ENCODE data around the gene MCC. TPM values are rescaled to one million over a fixed set of nuclear protein-coding genes. Genes with fewer than 3 reads are reported as not detected.

The MCC gene
- total and polyA plus RNA-seq, 2 donors from 2014 or later, result 2.4 to 20.6 TPM

GRCh38 chr5:113063927-113064326 lies 424.3 kb downstream of the MCC start:
- H3K27me3 ChIP-seq (ENCODE audit: control insufficient read depth, insufficient read depth, low read length), result no peaks in the 10 kb centered on the region
- intact Hi-C loops (cut with DNase I), result no loop called here
- DNase-seq (peak in 1 of 5 donors; percentile 26), FAIRE-seq (no peak)
- no peaks in the 10 kb centered on the region for H3K9me3 ChIP-seq (ENCODE audit: control insufficient read depth in 2 of 3, insufficient read depth in 1 of 3, low read length in 3 of 3)
- H3K27ac ChIP-seq (ENCODE audit: low read depth in 2 of 2, low read length in 2 of 2), result no peak overlapping the region
- peaks cover 0 to 4% (median 4%) of the 10 kb centered on the region in 3 donors for H3K36me3 ChIP-seq (ENCODE audit: control insufficient read depth in 2 of 3, insufficient read depth in 3 of 3, low read length in 3 of 3)
- no peak overlapping the region for H3K4me3 ChIP-seq (ENCODE audit: low read length in 3 of 3)
- TF ChIP-seq CTCF (IDR thresholded peaks at IDR 0.05; ENCODE audit: borderline replicate concordance, extremely low read depth, insufficient read depth), result no peak
- H3K9ac ChIP-seq (ENCODE audit: low read length in 3 of 3), result no peak overlapping the region
- peaks cover 0 to 9% (median 0%) of the 10 kb centered on the region in 3 donors for H3K4me1 ChIP-seq (ENCODE audit: control insufficient read depth in 2 of 3, insufficient read depth in 2 of 3, low read depth in 1 of 3, low read length in 3 of 3)

DNA sequence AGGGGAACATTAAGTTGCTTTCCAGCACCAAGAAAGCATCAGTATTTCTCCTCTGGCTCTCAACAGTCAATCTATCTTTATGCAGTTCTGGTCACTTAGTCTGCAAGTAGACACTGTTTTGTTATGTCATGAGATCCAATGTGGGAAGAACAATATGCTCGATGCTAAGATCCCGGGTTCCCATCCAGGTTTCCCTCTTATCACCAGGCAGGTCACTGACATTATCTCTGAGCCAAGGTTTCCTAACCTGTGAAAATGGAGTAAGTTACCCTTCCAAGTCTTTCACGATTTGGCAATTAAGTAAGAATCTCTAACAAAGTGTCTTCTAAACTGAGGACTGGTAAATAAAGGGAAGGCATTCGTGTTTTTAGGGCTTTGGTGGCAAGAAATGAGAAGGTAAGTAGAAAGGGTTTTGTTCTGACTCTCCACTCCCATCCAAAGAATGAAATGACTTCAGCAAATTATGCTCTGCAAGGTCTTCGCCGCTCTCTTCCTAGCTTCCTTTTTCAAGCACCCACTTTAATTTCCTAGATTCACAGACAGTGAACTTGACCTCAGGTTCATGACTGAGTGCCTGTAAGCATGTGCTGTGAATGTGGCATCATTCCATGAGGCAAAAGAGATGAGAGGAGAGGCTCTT lies 425.3 kb downstream of the MCC start:
- H3K9ac ChIP-seq (ENCODE audit: low read length in 3 of 3), result no peak overlapping the region
- no peak for FAIRE-seq

GRCh38 chr5:113061846-113062780 lies 426.1 kb downstream of the MCC start:
- Histone ChIP-seq H3K27me3 (ENCODE audit: control insufficient read depth, insufficient read depth, low read length) (no peaks in the 10 kb centered on the region), H3K9me3 (ENCODE audit: control insufficient read depth in 2 of 3, insufficient read depth in 1 of 3, low read length in 3 of 3) (no peaks in the 10 kb centered on the region), H3K27ac (ENCODE audit: low read depth in 2 of 2, low read length in 2 of 2) (no peak overlapping the region), H3K4me3 (ENCODE audit: low read length in 3 of 3) (no peak overlapping the region), H3K4me1 (ENCODE audit: control insufficient read depth in 2 of 3, insufficient read depth in 2 of 3, low read depth in 1 of 3, low read length in 3 of 3) (peaks cover 0 to 9% (median 0%) of the 10 kb centered on the region in 3 donors), H3K9ac (ENCODE audit: low read length in 3 of 3) (no peak overlapping the region), H3K36me3 (ENCODE audit: control insufficient read depth in 2 of 3, insufficient read depth in 3 of 3, low read length in 3 of 3) (peaks cover 0 to 4% (median 0%) of the 10 kb centered on the region in 3 donors)
- no peak for TF ChIP-seq CTCF (IDR thresholded peaks at IDR 0.05; ENCODE audit: borderline replicate concordance, extremely low read depth, insufficient read depth)
- intact Hi-C loops (cut with DNase I), result no loop called here
- no peak for FAIRE-seq
- DNase-seq, result peak in 2 of 5 donors; percentile 40 to 48

More for the DNA sequence above, 425.3 kb downstream of the MCC start:
- Histone ChIP-seq H3K27ac (ENCODE audit: low read depth in 2 of 2, low read length in 2 of 2) (no peak overlapping the region), H3K4me3 (ENCODE audit: low read length in 3 of 3) (no peak overlapping the region), H3K36me3 (ENCODE audit: control insufficient read depth in 2 of 3, insufficient read depth in 3 of 3, low read length in 3 of 3) (peaks cover 0 to 4% (median 4%) of the 10 kb centered on the region in 3 donors), H3K27me3 (ENCODE audit: control insufficient read depth, insufficient read depth, low read length) (no peaks in the 10 kb centered on the region), H3K9me3 (ENCODE audit: control insufficient read depth in 2 of 3, insufficient read depth in 1 of 3, low read length in 3 of 3) (no peaks in the 10 kb centered on the region), H3K4me1 (ENCODE audit: control insufficient read depth in 2 of 3, insufficient read depth in 2 of 3, low read depth in 1 of 3, low read length in 3 of 3) (peaks cover 0 to 9% (median 0%) of the 10 kb centered on the region in 3 donors)
- DNase-seq, result no peak
- intact Hi-C loops (cut with DNase I), result no loop called here
- no peak for TF ChIP-seq CTCF (IDR thresholded peaks at IDR 0.05; ENCODE audit: borderline replicate concordance, extremely low read depth, insufficient read depth)

Measured in kidney (tissue), 14 donors.